Muscle layer of colon (tissue), 2 donors: Measurements from ENCODE around the gene AGAP1.

ENCODE experiments used
- H3K27ac ChIP-seq: one replicate; pipeline ENCODE4 v1.7.0; 2013; ENCODE audit warnings: low read depth, mild to moderate bottlenecking, low read length, moderate library complexity
- H3K27me3 ChIP-seq, 2 donors: one replicate each; pipeline ENCODE4 v1.7.0; 2013; ENCODE audit warnings: low read length in 2 of 2, mild to moderate bottlenecking in 2 of 2; ENCODE audit not compliant: insufficient read depth in 2 of 2, control insufficient read depth in 1 of 2
- H3K36me3 ChIP-seq: one replicate; pipeline ENCODE4 v1.7.0; 2013; ENCODE audit warnings: mild to moderate bottlenecking, low read length; ENCODE audit not compliant: insufficient read depth
- H3K4me1 ChIP-seq: one replicate; pipeline ENCODE4 v1.7.0; 2013; ENCODE audit warnings: mild to moderate bottlenecking, low read length; ENCODE audit not compliant: insufficient read depth
- H3K4me3 ChIP-seq, 2 donors: one replicate each; pipeline ENCODE4 v1.7.0; 2013; ENCODE audit warnings: low read length in 2 of 2, low read depth in 1 of 2, mild to moderate bottlenecking in 1 of 2, moderate library complexity in 1 of 2
- H3K9ac ChIP-seq: one replicate; pipeline ENCODE4 v1.7.0; 2013; ENCODE audit warnings: low read length
- H3K9me3 ChIP-seq: one replicate; pipeline ENCODE4 v1.7.0; 2013; ENCODE audit warnings: mild to moderate bottlenecking, low read length
- donor health status: abdominal sarcoma.
- donor health status: Adenocarcinoma of cecum.

Gene AGAP1

DNA sequence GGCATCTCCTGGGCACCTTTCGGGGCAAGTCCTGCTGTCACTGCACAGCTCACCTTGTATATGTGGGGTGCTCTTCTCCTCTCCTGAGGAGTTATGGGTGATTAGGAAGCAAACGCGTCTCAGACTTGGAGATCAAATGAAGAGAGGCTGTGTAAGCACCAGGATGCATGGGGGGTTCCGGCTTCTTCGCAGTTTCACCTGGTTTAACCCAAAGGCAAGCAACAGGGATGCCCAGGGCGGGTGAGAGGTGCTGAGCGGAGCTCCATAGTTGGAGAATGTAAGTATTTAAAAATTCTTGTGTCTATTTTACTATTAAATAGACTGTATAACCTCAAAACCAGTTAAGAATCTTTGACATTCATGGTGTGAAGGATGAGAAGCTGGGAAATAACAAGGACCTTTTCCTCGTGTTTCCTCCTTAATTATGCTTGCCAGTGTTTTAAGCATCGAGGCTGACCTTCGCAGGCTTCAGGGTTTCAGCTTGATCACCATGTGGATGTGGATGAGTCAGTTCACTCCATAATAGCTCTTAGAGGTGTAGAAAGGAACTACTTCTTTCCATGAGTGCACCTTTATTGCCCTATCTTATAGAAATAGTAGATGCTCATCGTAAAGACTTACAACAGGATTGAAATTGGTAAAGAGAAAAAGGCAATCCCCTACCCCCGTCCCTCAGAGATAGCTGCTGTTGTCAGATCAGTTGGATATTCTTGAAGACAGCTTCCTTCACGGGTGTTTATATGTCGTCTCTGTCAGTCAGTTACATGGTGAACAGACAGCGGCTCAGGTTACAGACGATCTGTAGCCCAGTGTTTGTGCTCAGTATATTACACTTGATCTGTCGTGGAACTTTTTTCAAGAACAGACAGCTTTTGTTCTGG is 201.1 kb downstream of the AGAP1 start:
- Histone ChIP-seq H3K36me3 (no peaks in the 10 kb centered on the region), H3K27me3 (no peaks in the 10 kb centered on the region), H3K9me3 (no peaks in the 10 kb centered on the region), H3K4me3 (no peak overlapping the region), H3K27ac (no peak overlapping the region), H3K9ac (no peak overlapping the region), H3K4me1 (peaks cover 43% of the 10 kb centered on the region)

- H3K27ac ChIP-seq, result no peak overlapping the region
- peaks cover 38% of the 10 kb centered on the region for H3K4me1 ChIP-seq
- no peaks in the 10 kb centered on the region for H3K27me3 ChIP-seq
Measured at GRCh38 chr2:235695602-235695895, 201.7 kb downstream of the AGAP1 start.

GRCh38 chr2:235697041-235697440 is 203.2 kb downstream of the AGAP1 start:
- Histone ChIP-seq H3K4me1 (peaks cover 23% of the 10 kb centered on the region), H3K9me3 (no peaks in the 10 kb centered on the region), H3K27me3 (no peaks in the 10 kb centered on the region), H3K4me3 (no peak overlapping the region), H3K9ac (no peak overlapping the region), H3K36me3 (no peaks in the 10 kb centered on the region), H3K27ac (no peak overlapping the region)

More at GRCh38 chr2:235695602-235695895, 201.7 kb downstream of the AGAP1 start:
- no peaks in the 10 kb centered on the region for H3K9me3 ChIP-seq
- H3K4me3 ChIP-seq, result no peak overlapping the region
- no peaks in the 10 kb centered on the region for H3K36me3 ChIP-seq
- H3K9ac ChIP-seq, result no peak overlapping the region

DNA sequence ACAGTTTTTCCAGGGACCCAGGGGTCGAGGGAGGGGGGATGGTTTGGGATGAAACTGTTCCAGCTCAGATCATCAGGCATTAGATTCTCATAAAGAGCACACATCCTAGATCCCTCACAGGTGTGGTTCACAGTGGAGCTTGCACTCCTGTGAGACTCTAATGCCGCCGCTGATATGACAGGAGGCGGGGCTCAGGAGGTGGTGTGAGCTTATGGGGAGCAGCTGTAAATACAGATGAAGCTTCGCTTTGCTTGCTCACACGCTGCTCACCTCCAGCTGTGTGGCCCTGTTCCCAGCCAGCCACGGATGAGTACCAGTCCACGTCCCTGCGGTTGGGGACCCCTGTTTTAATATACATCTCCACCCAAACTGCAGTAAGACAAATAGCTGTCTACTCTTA is 204.2 kb downstream of the AGAP1 start:
- Histone ChIP-seq H3K4me1 (peaks cover 21% of the 10 kb centered on the region), H3K27me3 (no peaks in the 10 kb centered on the region), H3K9me3 (no peaks in the 10 kb centered on the region), H3K27ac (no peak overlapping the region), H3K4me3 (no peak overlapping the region), H3K36me3 (no peaks in the 10 kb centered on the region), H3K9ac (no peak overlapping the region)

DNA sequence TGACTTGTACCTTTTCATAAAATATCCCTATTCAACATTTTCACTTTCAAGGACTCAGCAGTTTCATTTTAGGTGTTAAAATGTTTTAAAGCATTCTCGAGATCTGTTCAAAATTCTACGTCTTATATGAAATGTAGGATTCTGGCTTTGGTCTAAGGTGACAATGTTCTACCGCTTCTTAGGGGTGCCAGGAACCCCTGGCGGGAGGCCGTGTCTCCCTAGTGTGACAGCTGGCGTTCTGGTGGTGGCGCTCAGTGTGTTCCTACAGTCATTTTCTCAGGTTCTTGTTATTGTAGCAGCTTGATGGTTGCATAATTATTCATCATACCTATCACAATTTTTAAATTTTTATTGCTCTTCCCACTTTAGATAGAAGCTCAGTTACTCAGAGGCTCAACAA is 204.6 kb downstream of the AGAP1 start:
- peaks cover 21% of the 10 kb centered on the region for H3K4me1 ChIP-seq
- H3K4me3 ChIP-seq, result no peak overlapping the region
- no peak overlapping the region for H3K27ac ChIP-seq
- H3K9me3 ChIP-seq, result no peaks in the 10 kb centered on the region
- H3K9ac ChIP-seq, result no peak overlapping the region
- no peaks in the 10 kb centered on the region for H3K27me3 ChIP-seq
- H3K36me3 ChIP-seq, result no peaks in the 10 kb centered on the region

DNA sequence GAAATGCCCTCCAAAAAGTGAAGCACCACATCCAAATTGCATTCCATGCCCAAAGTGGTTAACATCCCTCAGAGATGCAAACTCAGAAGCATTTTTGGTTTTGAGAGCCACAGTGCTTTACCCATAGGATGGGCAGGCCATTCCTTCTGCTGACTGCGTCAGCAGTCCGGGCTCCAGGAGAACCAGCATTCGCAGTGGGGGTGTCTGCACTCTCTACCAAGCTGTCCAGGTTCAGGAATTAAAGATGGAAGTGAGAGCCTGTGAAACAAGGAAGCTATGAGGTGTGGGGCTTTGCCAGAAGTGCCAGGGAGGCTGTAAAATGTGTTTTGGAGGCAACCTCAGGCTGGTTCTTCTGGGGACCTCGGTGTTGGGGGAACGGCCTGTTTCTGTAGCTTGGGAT is 205.7 kb downstream of the AGAP1 start:
- Histone ChIP-seq H3K27ac (no peak overlapping the region), H3K4me3 (no peak overlapping the region), H3K9ac (no peak overlapping the region), H3K4me1 (peaks cover 21% of the 10 kb centered on the region), H3K9me3 (no peaks in the 10 kb centered on the region), H3K36me3 (no peaks in the 10 kb centered on the region), H3K27me3 (no peaks in the 10 kb centered on the region)

- Histone ChIP-seq H3K4me3 (no peak overlapping the region), H3K4me1 (peaks cover 21% of the 10 kb centered on the region), H3K36me3 (no peaks in the 10 kb centered on the region), H3K27ac (no peak overlapping the region), H3K9ac (no peak overlapping the region), H3K27me3 (no peaks in the 10 kb centered on the region), H3K9me3 (no peaks in the 10 kb centered on the region)
Measured at GRCh38 chr2:235701206-235701981, 207.6 kb downstream of the AGAP1 start.

DNA sequence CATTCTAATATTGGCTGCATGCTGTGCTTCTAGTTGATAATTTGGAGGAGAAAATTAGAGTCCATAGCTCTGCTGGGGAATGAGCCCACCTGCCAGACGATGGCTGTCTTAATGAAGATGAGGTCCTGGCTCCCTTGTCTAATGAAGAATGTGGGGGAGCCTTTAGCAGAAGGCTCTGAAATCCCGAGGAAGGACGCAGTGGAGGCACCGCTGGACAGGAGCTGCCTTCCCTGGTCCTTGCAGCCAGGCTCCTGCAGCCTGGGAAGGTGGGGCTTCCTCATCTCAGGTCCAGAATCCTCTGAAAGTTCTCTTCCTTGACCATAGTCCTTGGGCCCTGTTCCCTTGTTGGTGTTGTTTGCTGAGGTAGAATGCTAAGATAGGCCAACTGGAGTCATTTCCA is 208.3 kb downstream of the AGAP1 start:
- H3K36me3 ChIP-seq, result no peaks in the 10 kb centered on the region
- H3K4me3 ChIP-seq, result no peak overlapping the region
- no peak overlapping the region for H3K9ac ChIP-seq
- H3K4me1 ChIP-seq, result peaks cover 17% of the 10 kb centered on the region
- H3K9me3 ChIP-seq, result no peaks in the 10 kb centered on the region
- no peaks in the 10 kb centered on the region for H3K27me3 ChIP-seq
- no peak overlapping the region for H3K27ac ChIP-seq

GRCh38 chr2:235703711-235704295 is 210.0 kb downstream of the AGAP1 start:
- Histone ChIP-seq H3K4me1 (peaks cover 12% of the 10 kb centered on the region), H3K9me3 (no peaks in the 10 kb centered on the region), H3K9ac (no peak overlapping the region), H3K27ac (no peak overlapping the region), H3K4me3 (no peak overlapping the region), H3K27me3 (no peaks in the 10 kb centered on the region), H3K36me3 (no peaks in the 10 kb centered on the region)

DNA sequence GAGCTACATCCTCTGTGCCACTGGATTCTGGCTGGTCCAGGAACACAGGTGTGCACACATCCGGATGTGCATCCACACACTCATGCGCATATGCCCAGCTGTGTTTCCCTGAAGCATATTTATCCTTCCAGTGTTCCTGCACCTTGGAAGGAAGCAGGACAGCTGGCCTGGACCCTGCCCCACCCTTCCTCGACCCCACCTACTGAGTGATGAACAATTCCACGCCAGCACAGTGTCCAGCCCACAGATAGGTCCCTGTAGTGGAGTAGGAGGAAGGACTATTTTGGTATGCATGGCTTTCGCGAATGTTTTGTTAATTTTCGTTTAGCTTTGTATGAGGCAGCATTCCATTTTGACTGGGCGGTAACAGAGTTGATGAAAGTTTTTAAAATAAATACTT is 211.5 kb downstream of the AGAP1 start:
- peaks cover 4% of the 10 kb centered on the region for H3K4me1 ChIP-seq
- no peaks in the 10 kb centered on the region for H3K27me3 ChIP-seq
- no peak overlapping the region for H3K4me3 ChIP-seq
- peaks cover 13% of the 10 kb centered on the region for H3K36me3 ChIP-seq
- no peaks in the 10 kb centered on the region for H3K9me3 ChIP-seq
- H3K9ac ChIP-seq, result no peak overlapping the region
- H3K27ac ChIP-seq, result no peak overlapping the region

GRCh38 chr2:235706506-235706905 is 212.7 kb downstream of the AGAP1 start:
- no peaks in the 10 kb centered on the region for H3K9me3 ChIP-seq
- H3K27me3 ChIP-seq, result no peaks in the 10 kb centered on the region
- peaks cover 4% of the 10 kb centered on the region for H3K4me1 ChIP-seq
- H3K36me3 ChIP-seq, result peaks cover 23% of the 10 kb centered on the region
- no peak overlapping the region for H3K4me3 ChIP-seq
- H3K27ac ChIP-seq, result no peak overlapping the region
- no peak overlapping the region for H3K9ac ChIP-seq
